Daoy (cell line): Measurements from ENCODE around the gene MRAP2. TPM values are rescaled to one million over a fixed set of nuclear protein-coding genes. Genes with fewer than 3 reads are reported as not detected.
"Not testable (repeated sequence)": the region's sequence is repeated elsewhere in the genome, so short reads cannot be mapped to it uniquely, and the experiment has no call there.

Source experiments
- DNase-seq: peaks from one replicate; pipeline ENCODE4 v3.0.0-alpha.2; 2015; ENCODE audit warnings: low read depth
- total RNA-seq: library from RNA; depleted of rRNA; stranded (reverse); fragments of >200 nt; shearing (Covaris generic); gene quantifications from 2 replicates; pipeline ENCODE4 v1.2.3, GENCODE V29; 2014

MRAP2 gene
- total RNA-seq, 1 experiment from 2014 or later, result 1.9 TPM

GRCh38 chr6:84074988-84075781 lies 41.6 kb downstream of the MRAP2 start:
- DNase-seq, result peak; percentile 75

DNA sequence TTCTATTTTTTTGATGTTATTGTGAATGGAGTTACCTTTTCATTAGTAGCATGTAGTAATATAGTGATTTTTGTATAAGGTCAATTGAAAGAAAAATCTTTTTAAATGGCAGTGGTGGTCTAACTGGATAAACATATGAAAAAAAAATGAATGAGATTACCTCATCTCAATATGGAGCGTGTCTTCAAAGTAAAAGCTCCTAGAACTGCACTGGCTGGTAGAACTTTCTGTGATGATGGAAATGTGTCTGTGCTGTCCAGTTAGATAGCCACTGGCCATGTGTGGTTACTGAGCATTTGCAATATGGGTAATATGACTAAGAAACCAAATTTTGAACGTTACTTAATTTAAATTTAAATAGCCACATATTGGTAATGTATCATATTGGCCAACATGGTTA lies 44.1 kb downstream of the MRAP2 start:
- DNase-seq, result no peak

DNA sequence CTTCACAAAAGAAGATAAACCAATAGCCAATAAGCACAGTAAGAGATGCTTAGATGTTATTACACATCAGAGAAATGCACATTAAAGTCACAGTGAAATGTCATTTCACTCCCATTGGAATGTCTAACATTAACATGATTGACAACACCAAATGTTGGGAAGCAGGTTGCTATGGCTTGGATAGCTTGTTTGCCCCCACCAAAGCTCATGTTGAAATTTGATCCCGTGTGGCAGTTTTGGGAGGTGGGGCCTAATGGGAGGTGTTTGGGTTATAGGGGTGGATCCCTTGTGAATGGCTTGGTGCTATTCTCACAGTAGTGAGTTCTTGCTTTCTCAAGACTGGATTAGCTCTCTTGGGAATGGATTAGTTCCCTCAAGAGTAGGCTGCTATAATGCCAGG lies 44.8 kb downstream of the MRAP2 start:
- no peak for DNase-seq

- DNase-seq, result no peak
These were observed 47.6 kb downstream of the MRAP2 start for GRCh38 chr6:84081222-84081621.

- no peak for DNase-seq
These were observed 49.2 kb downstream of the MRAP2 start for GRCh38 chr6:84082689-84083265.

GRCh38 chr6:84084705-84085104 lies 51.1 kb downstream of the MRAP2 start:
- not testable (repeated sequence) for DNase-seq

DNA sequence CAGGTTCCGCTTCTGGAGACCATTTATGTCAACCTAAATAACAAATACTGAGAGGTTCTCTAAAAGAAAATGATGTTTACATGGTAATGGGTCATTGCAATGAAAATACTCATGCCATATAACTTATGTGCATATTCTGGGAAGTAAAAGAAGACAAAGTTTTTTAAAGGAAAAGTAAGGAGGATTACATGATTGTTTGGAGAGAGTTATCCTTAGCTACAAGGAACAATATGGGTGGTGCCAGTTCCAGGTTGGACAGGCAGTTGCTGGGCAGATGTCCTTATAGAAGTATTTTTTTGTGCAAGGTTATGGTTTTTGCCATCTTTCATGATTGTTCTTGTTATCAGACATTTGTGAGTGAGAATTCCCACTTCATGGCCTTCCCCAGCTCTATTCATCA lies 52.5 kb downstream of the MRAP2 start:
- DNase-seq, result no peak

- no peak for DNase-seq
These were observed 53.2 kb downstream of the MRAP2 start for GRCh38 chr6:84086545-84087429.

DNA sequence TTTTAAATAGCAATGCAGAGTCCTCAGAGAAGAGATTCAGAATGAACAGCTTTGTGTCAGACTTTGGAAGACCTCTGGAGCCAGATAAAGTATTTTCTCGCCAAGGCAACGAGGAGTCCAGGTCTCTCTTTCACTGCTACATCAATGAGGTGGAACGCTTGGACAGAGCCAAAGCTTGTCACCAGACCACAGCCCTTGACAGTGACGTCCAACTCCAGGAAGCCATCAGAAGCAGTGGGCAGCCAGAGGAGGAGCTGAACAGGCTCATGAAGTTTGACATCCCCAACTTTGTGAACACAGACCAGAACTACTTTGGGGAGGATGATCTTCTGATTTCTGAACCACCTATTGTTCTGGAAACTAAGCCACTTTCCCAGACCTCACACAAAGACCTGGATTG lies 55.5 kb downstream of the MRAP2 start:
- DNase-seq, result no peak

- DNase-seq, result no peak
These were observed 56.0 kb downstream of the MRAP2 start for GRCh38 chr6:84089552-84089951.

GRCh38 chr6:84093441-84094435 lies 60.2 kb downstream of the MRAP2 start:
- peak; percentile 19 for DNase-seq

DNA sequence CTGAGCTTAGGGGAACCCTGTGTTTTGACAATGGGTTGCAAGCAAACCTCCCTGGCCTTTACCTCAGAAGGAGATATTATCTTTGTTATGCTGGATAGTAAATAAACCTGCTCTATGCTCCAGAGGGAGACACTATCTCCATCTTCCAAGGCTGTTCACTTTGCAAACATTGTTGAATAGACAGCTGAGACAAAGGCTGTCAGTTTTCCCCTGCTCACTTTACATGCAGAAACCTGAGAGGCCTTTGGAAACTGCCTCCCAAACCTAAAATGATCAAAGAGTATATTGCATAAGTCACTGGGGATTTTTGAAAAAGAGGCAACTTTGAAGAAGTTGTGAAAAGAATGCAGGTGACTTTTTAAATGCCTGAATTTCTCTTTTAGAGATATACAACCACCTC lies 61.6 kb downstream of the MRAP2 start:
- no peak for DNase-seq

- no peak for DNase-seq
These were observed 69.5 kb downstream of the MRAP2 start for GRCh38 chr6:84103029-84103428.

- DNase-seq, result peak; percentile 26
These were observed 71.8 kb downstream of the MRAP2 start for GRCh38 chr6:84105215-84105924.

GRCh38 chr6:84107495-84107894 lies 73.9 kb downstream of the MRAP2 start:
- DNase-seq, result no peak

GRCh38 chr6:84111351-84111750 lies 77.8 kb downstream of the MRAP2 start:
- DNase-seq, result not testable (repeated sequence)

- not testable (repeated sequence) for DNase-seq
These were observed 81.5 kb downstream of the MRAP2 start for GRCh38 chr6:84114933-84115594.

DNA sequence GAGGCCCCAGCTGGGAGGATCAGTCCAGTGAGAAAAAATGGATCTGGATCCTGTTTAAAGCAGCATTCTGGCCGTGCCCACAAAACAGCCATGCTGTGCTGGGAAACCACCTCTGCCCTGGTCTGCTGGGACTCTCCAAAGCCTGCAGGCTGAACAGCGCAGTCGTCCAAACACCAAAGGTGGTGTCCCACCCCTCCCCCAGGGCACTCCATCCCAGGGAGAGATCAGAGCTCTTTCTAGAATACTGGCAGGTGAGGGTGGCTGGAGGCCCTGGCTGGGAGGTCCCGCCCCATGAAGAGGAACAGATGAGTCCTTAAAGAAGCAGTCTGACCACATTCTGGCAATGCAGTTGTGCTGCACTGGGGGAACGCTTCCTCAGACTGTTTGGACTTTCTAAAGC lies 84.6 kb downstream of the MRAP2 start:
- no peak for DNase-seq

GRCh38 chr6:84119277-84119676 lies 85.7 kb downstream of the MRAP2 start:
- DNase-seq, result no peak

- no peak for DNase-seq
These were observed 89.6 kb downstream of the MRAP2 start for GRCh38 chr6:84123186-84123585.
